DMS153 treated with DMSO at 0.1 percent for 48 hours (cell line): ENCODE data around the gene SESN1.

Experiments
- DNase-seq: peaks from one replicate; lab custom pipeline; 2025; ENCODE audit not compliant: unreplicated experiment; lab: John Stamatoyannopoulos, UW

The SESN1 gene

DNA sequence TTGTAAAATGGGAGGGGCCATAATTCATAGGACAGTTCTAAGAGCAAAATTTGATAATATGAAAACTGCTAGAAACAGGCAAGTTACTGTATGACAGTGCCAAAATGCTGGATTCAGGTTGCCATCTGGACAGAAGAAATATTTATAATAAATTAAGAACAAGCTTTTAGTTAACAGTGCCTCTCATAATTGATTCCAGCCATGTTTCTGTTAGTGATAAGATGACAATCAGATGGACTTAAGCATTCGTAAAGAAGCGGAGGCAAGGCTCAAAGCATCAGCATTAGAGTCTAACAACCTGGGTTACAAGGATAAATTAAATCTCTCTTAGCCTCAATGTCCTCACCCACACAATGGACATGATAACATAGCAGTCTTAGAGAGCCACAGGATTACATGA lies 61.0 kb downstream of the SESN1 start:
- DNase-seq: no peak

DNA sequence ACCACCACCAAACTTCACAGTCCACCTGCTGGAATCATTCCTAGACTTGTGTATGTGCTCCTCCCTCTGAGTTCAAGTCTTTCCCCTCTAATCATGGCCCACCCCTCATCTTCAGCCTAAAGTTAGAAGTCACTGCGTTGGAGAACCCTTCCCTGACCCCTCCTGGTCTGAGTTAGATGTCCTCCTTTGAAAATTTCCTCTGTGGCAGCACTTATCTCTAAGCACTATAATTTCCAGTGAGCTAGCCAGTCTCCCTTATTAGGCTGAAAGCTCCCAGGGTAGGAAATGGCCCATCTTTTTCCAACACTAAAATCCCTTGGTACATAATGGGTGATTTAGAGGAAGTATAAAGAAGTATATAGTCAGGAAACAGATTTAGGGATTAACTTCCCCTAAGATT lies 63.2 kb downstream of the SESN1 start:
- no peak for DNase-seq

DNA sequence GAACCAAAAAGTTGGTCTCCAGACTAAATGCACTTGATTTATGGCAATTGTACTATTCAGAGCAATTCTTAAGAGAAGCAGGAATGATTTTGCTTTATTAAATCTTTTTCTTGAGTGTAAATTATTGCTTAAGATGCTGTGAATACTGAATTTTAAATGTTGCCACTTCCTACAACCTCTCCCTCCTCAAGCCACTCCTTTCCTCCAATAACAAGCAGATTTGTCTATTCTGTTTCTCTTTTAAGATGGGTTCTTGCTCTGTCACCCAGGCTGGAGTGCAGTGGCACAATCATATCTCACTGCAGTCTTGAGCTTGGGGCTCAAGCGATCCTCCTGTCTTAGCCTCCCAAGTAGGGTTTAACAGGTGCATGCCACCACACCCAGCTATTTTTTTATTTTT lies 65.3 kb downstream of the SESN1 start:
- no peak for DNase-seq

DNA sequence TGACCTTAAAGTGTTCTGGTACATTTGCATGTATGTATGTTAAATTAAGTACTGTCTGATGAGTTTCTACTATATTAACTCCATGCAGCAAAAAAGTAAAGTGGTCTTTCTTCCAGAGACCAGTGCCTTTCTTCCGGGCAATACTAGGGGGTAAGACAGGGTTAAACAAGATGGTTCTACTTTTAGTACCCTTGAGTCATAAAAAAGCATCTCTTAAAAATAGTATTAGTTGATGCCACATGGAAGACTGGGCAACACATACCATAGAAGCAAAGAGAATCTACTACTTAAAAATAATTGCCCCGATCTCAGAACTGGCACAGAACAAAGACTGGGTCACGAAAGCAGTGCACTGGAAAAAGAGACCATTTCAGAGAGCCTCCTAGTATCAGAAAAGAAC lies 66.2 kb downstream of the SESN1 start:
- DNase-seq: no peak

- no peak for DNase-seq
Observed at GRCh38 chr6:109027964-109028363, 66.7 kb downstream of the SESN1 start.

GRCh38 chr6:109025639-109026038 lies 69.0 kb downstream of the SESN1 start:
- no peak for DNase-seq

DNA sequence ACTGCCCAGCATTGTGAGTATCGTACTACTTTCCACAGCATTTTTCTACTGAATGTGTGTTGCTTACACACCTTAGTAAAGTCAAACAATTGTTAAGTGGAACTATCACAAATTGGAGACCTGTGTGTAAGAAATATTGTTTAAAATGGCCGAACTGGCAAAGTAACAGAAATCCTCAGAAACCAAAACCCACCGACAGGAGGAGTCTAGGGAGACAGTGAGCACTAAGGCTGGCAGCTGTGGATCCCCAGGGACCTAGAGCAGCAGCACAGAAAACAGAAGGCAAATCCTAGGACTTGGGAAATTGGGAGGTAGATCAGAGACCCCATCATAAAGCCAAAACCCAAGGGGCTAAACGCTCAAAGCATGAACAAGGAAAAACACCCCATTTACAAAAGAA lies 69.9 kb downstream of the SESN1 start:
- no peak for DNase-seq

- DNase-seq: no peak
Observed at GRCh38 chr6:109024368-109024767, 70.3 kb downstream of the SESN1 start.

DNA sequence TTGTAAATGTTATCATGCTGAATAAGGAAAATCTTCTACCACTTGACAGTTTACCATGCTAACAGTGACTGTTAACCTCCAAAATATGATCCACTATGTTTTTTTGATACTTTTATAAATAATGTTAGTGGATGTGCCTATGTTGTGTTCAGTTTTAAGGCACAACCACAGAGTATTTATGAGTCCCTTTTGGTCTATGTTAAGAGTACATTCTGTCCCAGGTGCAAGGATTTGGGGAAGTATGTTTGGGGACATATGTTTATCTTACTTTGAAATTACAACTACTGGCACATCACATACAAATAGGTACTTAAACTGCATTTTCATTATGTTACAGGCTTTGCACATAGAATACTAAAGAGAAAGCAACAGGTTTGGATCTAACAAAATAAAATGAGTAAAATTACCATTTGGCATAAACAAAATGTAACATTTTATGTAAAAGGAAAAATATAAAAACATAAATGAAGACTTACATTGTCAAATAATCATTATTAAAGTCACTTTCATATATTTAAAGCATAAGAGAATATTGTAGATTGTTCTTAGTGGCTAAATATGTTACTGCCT lies 71.2 kb downstream of the SESN1 start:
- no peak for DNase-seq

DNA sequence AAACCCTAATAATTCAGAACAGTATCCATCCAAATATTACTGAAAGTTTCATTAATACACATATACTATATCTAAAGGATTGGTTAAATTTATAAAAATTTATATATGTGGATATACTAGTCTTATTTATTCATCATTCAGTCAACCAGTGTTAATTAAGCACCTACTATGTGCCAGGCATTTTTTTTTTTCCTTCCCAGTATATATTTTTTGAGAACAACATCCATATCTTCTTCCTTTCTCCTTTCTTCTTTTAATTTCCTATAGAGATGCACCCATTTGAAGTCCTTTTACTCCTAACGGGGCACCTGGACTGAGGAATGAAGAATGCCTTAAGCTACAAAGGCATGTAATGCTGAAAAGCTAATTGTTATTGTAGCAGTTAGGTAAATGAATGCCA lies 72.8 kb downstream of the SESN1 start:
- DNase-seq: no peak

- DNase-seq: no peak
Observed at GRCh38 chr6:109019911-109020310, 74.7 kb downstream of the SESN1 start.

DNA sequence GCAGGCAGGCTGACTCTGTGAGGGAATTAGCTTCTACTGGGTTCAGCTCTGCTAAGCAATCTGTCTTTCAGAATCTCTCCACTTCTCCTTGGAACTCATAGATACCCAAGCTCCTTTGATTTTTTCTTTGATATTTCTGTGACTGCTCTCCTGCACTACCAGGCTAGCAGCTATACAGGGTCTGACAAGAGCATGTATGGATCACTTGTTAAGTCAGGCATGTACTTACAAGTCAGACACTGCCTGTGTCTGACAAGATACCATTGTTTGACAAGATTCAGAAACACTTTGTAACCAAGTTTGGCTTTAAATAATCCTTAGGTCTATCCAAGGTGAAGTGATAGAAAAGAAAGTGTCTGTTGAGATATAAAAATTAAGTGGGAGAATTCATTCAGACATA lies 79.5 kb downstream of the SESN1 start:
- DNase-seq: no peak

DNA sequence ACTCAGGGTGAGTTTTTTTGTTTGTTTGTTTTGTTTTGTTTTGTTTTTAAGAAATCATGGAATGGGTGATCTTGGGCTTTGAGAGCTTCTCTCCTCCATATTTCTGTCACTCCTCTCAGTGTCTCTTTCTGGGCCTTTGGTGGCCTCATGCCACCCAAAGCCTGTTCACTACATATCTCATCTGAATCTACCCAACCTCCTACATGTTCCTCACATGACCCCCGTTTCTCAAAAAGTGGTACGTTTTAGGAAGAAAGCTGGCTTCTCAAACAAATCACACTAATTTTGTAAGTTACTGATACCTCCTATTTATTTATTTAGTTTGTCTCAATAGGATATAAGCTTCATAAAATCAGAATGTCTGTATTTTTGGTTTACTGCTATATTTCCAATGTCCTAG lies 80.0 kb downstream of the SESN1 start:
- no peak for DNase-seq

GRCh38 chr6:109013656-109014305 lies 80.9 kb downstream of the SESN1 start:
- DNase-seq: no peak

- peak; percentile 13 for DNase-seq
Observed at GRCh38 chr6:109010705-109011102, 83.9 kb downstream of the SESN1 start.

DNA sequence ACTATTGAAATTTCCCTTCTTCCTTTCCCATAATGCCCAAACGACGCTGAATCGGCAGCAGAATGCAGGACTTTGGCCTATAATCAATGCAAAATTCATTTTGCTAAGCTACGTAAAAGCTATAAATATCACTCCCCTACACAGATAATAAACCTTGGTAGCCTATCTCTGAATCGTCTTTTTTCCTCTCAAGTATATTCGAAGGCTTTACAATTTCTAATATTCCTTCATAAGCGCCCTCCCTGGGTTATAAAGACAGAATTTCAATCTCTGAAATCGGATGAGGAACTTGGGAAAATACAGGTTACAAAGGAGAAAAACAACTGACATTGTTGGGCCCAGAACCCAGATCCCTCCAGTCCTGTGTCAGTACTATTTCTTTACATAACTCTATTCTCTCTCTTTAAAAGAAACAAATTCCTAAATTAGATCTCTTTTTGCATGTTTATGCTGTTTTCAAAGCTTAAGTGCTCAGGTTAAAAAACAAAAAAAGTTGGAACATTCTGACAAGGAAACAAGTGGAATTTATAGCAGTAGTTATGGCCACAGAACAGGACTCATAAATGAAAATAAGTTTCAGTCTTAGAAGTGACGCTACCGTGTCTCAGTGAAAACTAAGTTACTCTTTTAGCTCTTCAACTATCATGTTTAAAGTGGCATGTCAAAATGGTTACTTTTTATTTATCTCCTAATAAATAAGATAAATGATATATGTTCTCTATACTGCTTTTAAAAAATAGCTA lies 84.5 kb downstream of the SESN1 start:
- no peak for DNase-seq

DNA sequence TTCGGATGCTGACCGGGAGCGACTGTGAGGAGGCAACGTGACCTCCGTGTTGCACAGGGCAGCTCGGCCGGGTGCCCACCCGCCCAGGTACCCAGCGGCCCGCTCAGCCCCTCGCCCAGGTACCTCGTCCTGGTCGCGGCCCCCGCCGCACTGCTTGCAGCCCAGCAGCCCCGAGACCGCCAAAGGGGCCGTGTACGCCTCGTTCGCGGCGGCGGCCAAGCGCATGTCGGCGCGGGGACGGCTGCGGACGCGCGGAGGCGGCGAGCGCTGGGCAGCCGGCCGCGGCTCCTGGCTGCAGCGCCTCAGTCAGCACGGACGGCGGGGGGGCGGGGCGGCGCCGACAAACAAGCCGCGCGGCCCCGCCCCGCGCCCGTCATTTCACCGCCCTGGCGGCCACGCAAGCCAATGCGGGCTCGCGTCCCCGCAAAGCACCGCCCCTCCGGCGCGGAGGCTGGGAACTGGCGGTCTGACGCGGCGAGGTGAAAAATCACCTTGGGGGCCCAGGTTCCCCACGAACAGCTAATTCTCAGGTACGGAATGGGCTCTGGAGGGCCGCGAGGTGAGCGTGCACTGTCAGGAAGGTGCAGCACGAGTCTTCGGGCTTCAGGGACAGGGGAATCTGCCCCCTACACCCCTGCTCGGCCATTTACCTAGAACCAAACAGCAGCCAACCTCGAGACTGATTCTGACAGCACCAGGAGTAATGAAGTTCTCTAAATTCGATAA lies 85.2 kb downstream of the SESN1 start:
- DNase-seq: peak; percentile 85

- DNase-seq: peak; percentile 52
Observed at GRCh38 chr6:109008537-109009235, 86.0 kb downstream of the SESN1 start.

DNA sequence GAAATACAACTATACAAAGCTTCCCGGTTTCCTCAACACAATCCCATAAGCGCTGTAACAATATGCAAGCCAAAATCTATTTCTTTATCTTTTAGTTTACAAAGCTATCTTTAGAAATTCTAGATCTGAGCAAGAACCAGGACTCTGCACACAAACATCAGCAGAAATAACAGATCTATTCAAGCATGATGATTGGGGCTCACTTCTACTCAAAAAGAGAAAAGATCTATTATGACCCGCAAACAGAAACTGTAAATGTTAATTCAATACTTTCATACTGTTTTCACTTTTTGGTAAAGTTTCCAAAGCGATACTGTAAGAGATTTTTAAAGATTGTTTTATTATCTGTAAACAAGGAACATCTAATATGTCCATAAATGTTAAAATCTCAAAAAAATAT lies 86.6 kb downstream of the SESN1 start:
- DNase-seq: no peak

DNA sequence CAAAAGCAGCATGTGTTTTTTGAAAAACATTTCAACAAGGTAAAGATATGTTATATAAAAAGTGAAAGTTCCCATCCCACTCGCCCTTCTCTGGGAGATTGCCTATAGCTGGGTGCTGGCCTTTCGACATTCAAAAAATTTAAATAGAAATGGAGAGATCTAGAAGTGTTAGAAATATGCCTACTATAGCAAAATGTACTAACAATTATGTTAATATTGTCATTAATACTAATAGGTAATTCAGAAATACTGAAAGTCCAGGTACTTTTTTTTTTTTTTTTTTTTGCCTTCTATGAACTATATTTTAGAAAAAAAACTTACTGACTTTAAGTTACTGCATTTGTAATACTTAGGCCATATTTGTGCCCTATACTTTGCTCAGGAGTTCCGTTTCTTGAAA lies 87.1 kb downstream of the SESN1 start:
- DNase-seq: no peak

DNA sequence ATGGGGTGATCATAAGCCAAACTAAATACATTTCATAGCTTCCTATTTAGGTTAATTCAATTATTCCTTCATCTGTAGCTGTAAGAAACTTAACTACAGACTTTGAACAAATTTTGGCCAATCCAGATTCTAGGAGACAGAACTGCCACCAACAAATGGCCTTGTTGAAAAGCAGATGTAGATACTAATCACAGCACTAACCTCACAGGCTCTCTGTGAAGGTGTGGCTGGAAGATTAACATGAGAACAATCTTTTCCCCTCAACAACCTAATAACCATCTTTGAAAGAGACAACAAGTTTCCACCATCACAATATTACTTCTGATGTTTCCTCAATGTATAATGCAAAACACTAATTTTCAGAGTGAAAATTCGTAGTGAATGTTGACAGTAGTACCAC lies 87.8 kb downstream of the SESN1 start:
- no peak for DNase-seq
